ENCODE measurements around the gene FLYWCH1. TPM values are rescaled to one million over a fixed set of nuclear protein-coding genes. Genes with fewer than 3 reads are reported as not detected.

The FLYWCH1 gene
- total and polyA plus RNA-seq, 10 of the 15 experiments (the other 5 are each of a cell fraction or from before 2014, with no cell fraction given) = 0.47 to 33.8 (median 11.2) TPM

- Histone ChIP-seq H3K4me3 (no peak overlapping the region), H3K79me2 (ENCODE audit: control insufficient read depth, insufficient read depth, low read length) (no peaks in the 10 kb centered on the region), H3K27ac (ENCODE audit: control insufficient read depth, insufficient read depth) (no peak overlapping the region), H3K9me3 (replicated peaks; ENCODE audit: control insufficient read depth, insufficient read depth, low read length) (no peaks in the 10 kb centered on the region), H3K27me3 (replicated peaks in 1 of 2; ENCODE audit: control insufficient read depth in 2 of 2, insufficient read depth in 2 of 2, low read length in 1 of 2) (no peaks in the 10 kb centered on the region), H2AFZ (ENCODE audit: control insufficient read depth, low read depth, low read length) (no peak overlapping the region), H3K36me3 (ENCODE audit: control insufficient read depth in 2 of 2, insufficient read depth in 2 of 2, low read length in 1 of 2) (no peaks in the 10 kb centered on the region), H3K4me1 (ENCODE audit: control insufficient read depth, insufficient read depth, low read length) (peaks cover 7% of the 10 kb centered on the region), H4K20me1 (ENCODE audit: control insufficient read depth, insufficient read depth) (no peaks in the 10 kb centered on the region), H3K9ac (ENCODE audit: control insufficient read depth, insufficient read depth, low read length) (no peak overlapping the region), H3K4me2 (ENCODE audit: control insufficient read depth, insufficient read depth) (no peak overlapping the region)
- intact Hi-C loops (cut with micrococcal nuclease; ENCODE audit: unreplicated experiment) = no loop called here
- in situ Hi-C loops (cut with MboI) = no loop called here
- CTCF ChIA-PET = interaction anchor here (3.1 kb wide), 1 partner anchor 23 kb away, joined by 10 read pairs; no protein-coding TSS in a partner anchor
- BruUV-seq (replicated peaks) = no TSS peak
- RAD21 ChIA-PET (ENCODE audit: unreplicated experiment) = no interaction called here
- ATAC-seq (no peak), DNase-seq (ENCODE audit: low read depth, low spot score) (no peak), FAIRE-seq (no peak)
- TF ChIP-seq BCLAF1 (IDR thresholded peaks at IDR 0.05) (no peak), WRNIP1 (IDR thresholded peaks at IDR 0.05; ENCODE audit: borderline replicate concordance, low read depth, low read length) (no peak), POLR2AphosphoS2 (IDR thresholded peaks at IDR 0.05; ENCODE audit: low read depth, low read length) (no peak), MYC (IDR thresholded peaks at IDR 0.05; ENCODE audit: insufficient read depth, insufficient read length, insufficient replicate concordance, low read length, severe bottlenecking) (no peak), SRF (IDR thresholded peaks at IDR 0.05; ENCODE audit: low read depth in 2 of 2, low read length in 2 of 2) (no peak)
- POLR2A ChIA-PET = no interaction called here
- SMC1A ChIA-PET (ENCODE audit: uncharacterized antibody, unreplicated experiment) = no interaction called here
- WGBS (ENCODE audit: insufficient coverage, insufficient replicate concordance, low lambda C conversion rate, missing lambda C conversion rate) = 82% methylated on average over 13 of the region's 13 CpGs
Measured at GRCh38 chr16:2950353-2950724, 38.6 kb downstream of the FLYWCH1 start.
